CD4-positive, alpha-beta T cell treated with Interleukin-4 for 4 hours (primary cell): ENCODE data around the gene LRSAM1.

Source experiments
- DNase-seq: peaks from one replicate; pipeline ENCODE4 v3.0.0-alpha.2; 2020

LRSAM1 gene

GRCh38 chr9:127537792-127538191 lies 86.5 kb downstream of the LRSAM1 start:
- no peak for DNase-seq

GRCh38 chr9:127538849-127539258 lies 87.5 kb downstream of the LRSAM1 start:
- no peak for DNase-seq

- DNase-seq, result no peak
Observed at GRCh38 chr9:127539259-127539981, 88.1 kb downstream of the LRSAM1 start.

GRCh38 chr9:127539982-127540663 lies 88.8 kb downstream of the LRSAM1 start:
- DNase-seq, result no peak

GRCh38 chr9:127540664-127541041 lies 89.3 kb downstream of the LRSAM1 start:
- no peak for DNase-seq

- DNase-seq, result no peak
Observed at GRCh38 chr9:127541176-127541575, 89.9 kb downstream of the LRSAM1 start.

GRCh38 chr9:127541865-127542264 lies 90.6 kb downstream of the LRSAM1 start:
- no peak for DNase-seq

GRCh38 chr9:127543221-127543620 lies 91.9 kb downstream of the LRSAM1 start:
- DNase-seq, result no peak

GRCh38 chr9:127543973-127544533 lies 92.7 kb downstream of the LRSAM1 start:
- DNase-seq, result no peak

GRCh38 chr9:127545196-127546124 lies 94.2 kb downstream of the LRSAM1 start:
- no peak for DNase-seq

GRCh38 chr9:127546125-127546832 lies 95.0 kb downstream of the LRSAM1 start:
- DNase-seq, result no peak

GRCh38 chr9:127548352-127548881 lies 97.1 kb downstream of the LRSAM1 start:
- DNase-seq, result no peak

- no peak for DNase-seq
Observed at GRCh38 chr9:127549218-127549617, 97.9 kb downstream of the LRSAM1 start.

GRCh38 chr9:127549751-127550150 lies 98.4 kb downstream of the LRSAM1 start:
- DNase-seq, result no peak

- DNase-seq, result no peak
Observed at GRCh38 chr9:127550282-127550681, 99.0 kb downstream of the LRSAM1 start.

GRCh38 chr9:127550751-127551150 lies 99.4 kb downstream of the LRSAM1 start:
- no peak for DNase-seq
